Transverse colon (tissue), 4 donors: Measurements from ENCODE around the gene PDE6G. TPM values are rescaled to one million over a fixed set of nuclear protein-coding genes. Genes with fewer than 3 reads are reported as not detected.

Experiments used
- DNase-seq: peaks from one replicate; pipeline ENCODE4 v3.0.0-alpha.2; 2019
- H3K27ac ChIP-seq, 4 donors: fragments of 200-600 bp; sonication (generic); 2 replicates each; pipeline ENCODE4 v1.5.1; 2016 to 2018; ENCODE audit warnings: inconsistent platforms in 4 of 4
- H3K27me3 ChIP-seq: fragments of 200-600 bp; sonication (generic); 2 replicates; pipeline ENCODE4 v1.5.1; 2017; ENCODE audit warnings: inconsistent platforms
- H3K36me3 ChIP-seq, 4 donors: fragments of 200-600 bp; sonication (generic); 2 replicates each; pipeline ENCODE4 v1.5.1; 2017 to 2019; ENCODE audit warnings: inconsistent platforms in 4 of 4
- H3K4me1 ChIP-seq, 4 donors: fragments of 200-600 bp; sonication (generic); 2 replicates each; pipeline ENCODE4 v1.5.1; 2017 to 2020; ENCODE audit warnings: inconsistent platforms in 4 of 4
- H3K4me3 ChIP-seq, 4 donors: fragments of 200-600 bp; sonication (generic); 1 replicate in 1 of 4; 2 replicates in 3 of 4; pipeline versions ENCODE4 v1.5.1 to v1.6.1; 2017 to 2019; ENCODE audit warnings: inconsistent platforms in 4 of 4
- H3K9me3 ChIP-seq, 2 donors: fragments of 200-600 bp; sonication (generic); 2 replicates each; pipeline ENCODE4 v1.5.1; 2017 to 2019; ENCODE audit warnings: inconsistent platforms in 2 of 2
- EP300 ChIP-seq: sonication (generic); formaldehyde crosslinking; IDR thresholded peaks from one replicate; pipeline ENCODE4 v1.6.1; 2017; ENCODE audit warnings: antibody characterized with exemption, low read depth
- POLR2A ChIP-seq: fragments of 450-650 bp; IDR thresholded peaks from one replicate; pipeline ENCODE4 v1.6.1; 2016; ENCODE audit warnings: antibody characterized with exemption, mild to moderate bottlenecking, moderate library complexity
- POLR2AphosphoS5 ChIP-seq, 3 donors: sonication (generic); formaldehyde crosslinking; IDR thresholded peaks; one replicate each; pipeline ENCODE4 v1.6.1; 2016; ENCODE audit warnings: antibody characterized with exemption in 3 of 3
- WGBS, 2 donors: methylation state at CpG; one replicate each; pipeline ENCODE4 v1.1.5; 2018; ENCODE audit warnings: low coverage in 1 of 2; 5-methylcytosine and 5-hydroxymethylcytosine counted together
- in situ Hi-C, 4 donors: fragments of 200-750 bp; cut with MboI; loops; one replicate each; pipeline versions ENCODE4 v1.15.0 to v1.15.1; 2017; ENCODE audit warnings: low sequenced_read_pairs in 3 of 4, low pct_ligation_motif_present in 1 of 4, low pct_unique_long_range_greater_than_20kb in 1 of 4
- intact Hi-C: fragments of 100-400 bp; cut with DNase I; formaldehyde crosslinking; loops from one replicate; pipeline ENCODE4 v1.15.1; 2023; ENCODE audit warnings: low total_unique reads
- small RNA-seq, 4 donors: library from RNA; depleted of rRNA; stranded (forward); fragments of <200 nt; gene quantifications; one replicate each; pipeline ENCODE3, GENCODE V24; 2016
- total RNA-seq, 4 donors: library from RNA; depleted of rRNA; stranded (reverse); fragments of >200 nt; gene quantifications; one replicate each; pipeline ENCODE4 v1.1.0, GENCODE V29; 2016
- TF ChIP-seq, protein P1 (sequence below), 5 experiments: fragments of 200-600 bp in 3 of 5; fragments of 450-650 bp in 2 of 5; sonication (generic) in 3 of 5; IDR thresholded peaks; 1 replicate in 2 of 5; 2 replicates in 3 of 5; pipeline ENCODE4 v1.5.1; 2016 to 2017; ENCODE audit warnings: antibody characterized with exemption in 5 of 5, inconsistent platforms in 3 of 5, mild to moderate bottlenecking in 2 of 5, moderate library complexity in 1 of 5

The PDE6G gene
- total RNA-seq, 4 donors from 2014 or later, result not detected

- TF ChIP-seq POLR2AphosphoS5 (IDR thresholded peaks at IDR 0.05) (no peak), POLR2A (no peak), EP300 (no peak)
- TF ChIP-seq, protein P1, sequence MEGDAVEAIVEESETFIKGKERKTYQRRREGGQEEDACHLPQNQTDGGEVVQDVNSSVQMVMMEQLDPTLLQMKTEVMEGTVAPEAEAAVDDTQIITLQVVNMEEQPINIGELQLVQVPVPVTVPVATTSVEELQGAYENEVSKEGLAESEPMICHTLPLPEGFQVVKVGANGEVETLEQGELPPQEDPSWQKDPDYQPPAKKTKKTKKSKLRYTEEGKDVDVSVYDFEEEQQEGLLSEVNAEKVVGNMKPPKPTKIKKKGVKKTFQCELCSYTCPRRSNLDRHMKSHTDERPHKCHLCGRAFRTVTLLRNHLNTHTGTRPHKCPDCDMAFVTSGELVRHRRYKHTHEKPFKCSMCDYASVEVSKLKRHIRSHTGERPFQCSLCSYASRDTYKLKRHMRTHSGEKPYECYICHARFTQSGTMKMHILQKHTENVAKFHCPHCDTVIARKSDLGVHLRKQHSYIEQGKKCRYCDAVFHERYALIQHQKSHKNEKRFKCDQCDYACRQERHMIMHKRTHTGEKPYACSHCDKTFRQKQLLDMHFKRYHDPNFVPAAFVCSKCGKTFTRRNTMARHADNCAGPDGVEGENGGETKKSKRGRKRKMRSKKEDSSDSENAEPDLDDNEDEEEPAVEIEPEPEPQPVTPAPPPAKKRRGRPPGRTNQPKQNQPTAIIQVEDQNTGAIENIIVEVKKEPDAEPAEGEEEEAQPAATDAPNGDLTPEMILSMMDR (IDR thresholded peaks at IDR 0.05), result no peak
- Histone ChIP-seq H3K9me3 (no peaks in the 10 kb centered on the region), H3K27ac (no peak overlapping the region), H3K27me3 (no peaks in the 10 kb centered on the region), H3K4me1 (no peaks in the 10 kb centered on the region), H3K4me3 (no peak overlapping the region), H3K36me3 (peaks cover 0 to 65% (median 29%) of the 10 kb centered on the region in 4 donors)
- DNase-seq, result no peak
- intact Hi-C loops (no loop called here), in situ Hi-C loops (loop anchor here in 1 of 4 donors (25.0 kb wide), 1 partner anchor 345 kb away; no protein-coding TSS in a partner anchor)
- WGBS, 2 donors, result 78 to 82% methylated on average over 5 to 6 of the region's 6 CpGs
Observed at GRCh38 chr17:81607431-81607830, 48.9 kb downstream of the PDE6G start.

- intact Hi-C loops, result loop anchor here (5.0 kb wide), 1 partner anchor 352 kb away; no protein-coding TSS in a partner anchor
- H3K36me3 ChIP-seq, result peaks cover 0 to 48% (median 20%) of the 10 kb centered on the region in 4 donors
- no peak overlapping the region for H3K27ac ChIP-seq
Observed at GRCh38 chr17:81603846-81604610, 52.3 kb downstream of the PDE6G start.

GRCh38 chr17:81601525-81602120 is 54.7 kb downstream of the PDE6G start:
- no peaks in the 10 kb centered on the region for H3K27me3 ChIP-seq
- DNase-seq, result peak; percentile 31
- 35 to 39% methylated on average over 9 of the region's 9 CpGs for WGBS, 2 donors
- peaks cover 0 to 35% (median 16%) of the 10 kb centered on the region in 4 donors for H3K36me3 ChIP-seq
- H3K4me1 ChIP-seq, result peaks cover 0 to 13% (median 3%) of the 10 kb centered on the region in 4 donors
- H3K27ac ChIP-seq, result no peak overlapping the region
- in situ Hi-C loops (loop anchor here in 1 of 4 donors (25.0 kb wide), 1 partner anchor 339 kb away; no protein-coding TSS in a partner anchor), intact Hi-C loops (loop anchor here (5.0 kb wide), 1 partner anchor 349 kb away; no protein-coding TSS in a partner anchor)
- no peaks in the 10 kb centered on the region for H3K9me3 ChIP-seq
- H3K4me3 ChIP-seq, result no peak overlapping the region
- TF ChIP-seq, protein P1 (IDR thresholded peaks at IDR 0.05), result peak; percentile 64 to 86 (median 76)
- no peak for TF ChIP-seq EP300

More at GRCh38 chr17:81603846-81604610, 52.3 kb downstream of the PDE6G start:
- in situ Hi-C loops, result loop anchor here in 1 of 4 donors (25.0 kb wide), 1 partner anchor 342 kb away; no protein-coding TSS in a partner anchor
- Histone ChIP-seq H3K4me3 (no peak overlapping the region), H3K4me1 (peaks cover 0 to 13% (median 3%) of the 10 kb centered on the region in 4 donors), H3K9me3 (no peaks in the 10 kb centered on the region), H3K27me3 (no peaks in the 10 kb centered on the region)
- WGBS, 2 donors, result 90 to 92% methylated on average over 9 to 11 of the region's 11 CpGs
- TF ChIP-seq POLR2AphosphoS5 (IDR thresholded peaks at IDR 0.05) (no peak), EP300 (no peak), POLR2A (no peak)
- TF ChIP-seq, protein P1 (IDR thresholded peaks at IDR 0.05), result no peak
- DNase-seq, result no peak

Small RNA genes lying within 50 kb of the gene (small RNA-seq; reads per million reads assigned to genes)
- gene MIR6786, result 0 to 0.28 (median 0.06) reads per million in 4 donors

Other genes starting within 250 kb of the PDE6G start
- gene ACTG1, start 143.7 kb downstream of the PDE6G start, total RNA-seq, result 1,000 to 10,000 TPM; 2,099 to 4,882 (median 4,009) TPM
- gene FSCN2, start 128.2 kb downstream of the PDE6G start, total RNA-seq, result 10 to 100 TPM in 2 of 4 donors, 1 to 10 TPM in 2; 2.3 to 36.4 (median 17.2) TPM
- 10 to 100 TPM; 26.2 to 90.5 (median 37.4) TPM for gene FAAP100, start 104.2 kb downstream of the PDE6G start, total RNA-seq
- gene NPLOC4, start 19.4 kb downstream of the PDE6G start, total RNA-seq, result 100 to 1,000 TPM in 1 of 4 donors, 10 to 100 TPM in 3; 59.9 to 323 (median 84.6) TPM
- gene TSPAN10, start 19.3 kb downstream of the PDE6G start, total RNA-seq, result under 1 TPM in 2 of 4 donors, not detected in 2; 0.48 to 0.55 TPM
- gene OXLD1, start 10.1 kb upstream of the PDE6G start, total RNA-seq, result 10 to 100 TPM; 21.4 to 63.6 (median 41.2) TPM
- 10 to 100 TPM in 3 of 4 donors, 1 to 10 TPM in 1; 7.6 to 21.3 (median 13.5) TPM for gene CCDC137, start 10.2 kb upstream of the PDE6G start, total RNA-seq
- 10 to 100 TPM; 16.3 to 52.0 (median 33.1) TPM for gene ARL16, start 27.3 kb upstream of the PDE6G start, total RNA-seq
- gene HGS, start 27.5 kb upstream of the PDE6G start, total RNA-seq, result 100 to 1,000 TPM in 3 of 4 donors, 10 to 100 TPM in 1; 96.1 to 205 (median 150) TPM
- 100 to 1,000 TPM in 3 of 4 donors, 10 to 100 TPM in 1; 75.4 to 206 (median 114) TPM for gene MRPL12, start 46.8 kb upstream of the PDE6G start, total RNA-seq
- gene SLC25A10, start 55.7 kb upstream of the PDE6G start, total RNA-seq, result 10 to 100 TPM; 25.1 to 64.8 (median 46.6) TPM
- gene GCGR, start 147.6 kb upstream of the PDE6G start, total RNA-seq, result under 1 TPM in 2 of 4 donors, not detected in 2; 0.14 to 0.64 TPM
- gene MCRIP1, start 176.7 kb upstream of the PDE6G start, total RNA-seq, result 10 to 100 TPM; 23.3 to 44.0 (median 33.2) TPM
- under 1 TPM in 1 of 4 donors, not detected in 3; 0.68 TPM for gene PPP1R27, start 178.5 kb upstream of the PDE6G start, total RNA-seq
- 100 to 1,000 TPM; 486 to 732 (median 556) TPM for gene P4HB, start 204.0 kb upstream of the PDE6G start, total RNA-seq
- 100 to 1,000 TPM; 189 to 480 (median 323) TPM for gene ARHGDIA, start 214.8 kb upstream of the PDE6G start, total RNA-seq
- gene ALYREF, start 235.0 kb upstream of the PDE6G start, total RNA-seq, result 10 to 100 TPM; 23.1 to 47.7 (median 36.7) TPM
- 100 to 1,000 TPM in 1 of 4 donors, 10 to 100 TPM in 3; 56.7 to 126 (median 86.6) TPM for gene ANAPC11, start 235.2 kb upstream of the PDE6G start, total RNA-seq
- under 1 TPM in 1 of 4 donors, not detected in 3; 0.41 TPM for gene NPB, start 245.7 kb upstream of the PDE6G start, total RNA-seq